Islet of Langerhans (tissue), 1 donor: Measurements from ENCODE around the gene TREML1.
"Not testable (repeated sequence)": the region's sequence is repeated elsewhere in the genome, so short reads cannot be mapped to it uniquely, and the experiment has no call there.

Experiments
- FAIRE-seq: peaks from one replicate; lab custom pipeline; 2011; peaks lifted over from hg19 to GRCh38; lab: Jason Lieb, UNC

Gene TREML1

GRCh38 chr6:41153992-41154625 is at the start of gene TREML1:
TREML1 (minus strand) TSS chr6:41154347; CDS start chr6:41154288, 59 bp downstream.
- no peak for FAIRE-seq

- FAIRE-seq = no peak
Observed at GRCh38 chr6:41201764-41202173, 47.6 kb upstream of the TREML1 start.

DNA sequence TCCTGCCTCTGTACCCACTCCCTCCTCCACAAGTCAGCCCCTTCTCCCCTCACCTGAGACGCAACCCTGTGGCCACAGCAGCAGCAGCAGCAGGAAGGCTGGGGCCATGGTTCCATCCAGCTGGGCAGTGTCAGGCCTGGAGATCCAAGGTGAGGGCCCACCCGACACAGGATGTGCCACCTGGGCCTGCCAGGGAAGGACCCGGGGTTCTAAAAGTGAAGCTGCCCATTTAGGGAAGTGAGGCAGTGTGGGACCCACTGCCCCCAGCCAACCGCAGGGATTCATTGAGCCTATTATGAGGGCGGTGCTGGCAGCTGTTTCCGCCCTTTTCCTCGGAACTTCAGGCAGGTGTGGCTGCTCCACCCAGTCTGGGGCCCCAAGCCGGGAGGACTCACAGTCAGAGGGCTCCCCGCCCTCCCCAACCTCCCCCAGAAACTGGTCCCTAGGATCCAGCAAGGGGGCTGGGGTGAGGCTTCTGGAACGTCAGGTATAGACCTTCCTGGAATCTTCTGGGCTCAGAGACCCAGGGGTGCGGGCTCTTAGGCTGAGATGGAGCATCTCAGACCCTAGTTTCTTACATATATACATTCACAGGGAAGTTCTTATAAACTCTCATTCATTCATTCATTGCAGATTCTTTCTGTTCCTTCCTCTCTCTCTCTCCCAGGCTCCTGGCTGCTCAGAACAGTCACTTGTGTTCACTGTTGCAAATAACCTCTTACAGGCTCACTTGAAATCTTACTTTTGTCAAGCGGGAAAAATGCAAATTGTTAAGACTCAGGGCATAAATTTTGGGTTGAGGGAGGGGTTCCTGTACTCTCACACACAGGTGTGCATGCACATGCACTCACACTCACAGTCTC is 47.0 kb upstream of the TREML1 start, which contains the start of gene TREML2:
Gene TREML2, minus strand, starts transcription at position 249 of the 863 bp plus-strand sequence. Its CDS starts 141 bp downstream, at position 108.
- FAIRE-seq = no peak

GRCh38 chr6:41200296-41200900 is 46.3 kb upstream of the TREML1 start:
- no peak for FAIRE-seq

GRCh38 chr6:41199552-41200246 is 45.6 kb upstream of the TREML1 start:
- FAIRE-seq = no peak

DNA sequence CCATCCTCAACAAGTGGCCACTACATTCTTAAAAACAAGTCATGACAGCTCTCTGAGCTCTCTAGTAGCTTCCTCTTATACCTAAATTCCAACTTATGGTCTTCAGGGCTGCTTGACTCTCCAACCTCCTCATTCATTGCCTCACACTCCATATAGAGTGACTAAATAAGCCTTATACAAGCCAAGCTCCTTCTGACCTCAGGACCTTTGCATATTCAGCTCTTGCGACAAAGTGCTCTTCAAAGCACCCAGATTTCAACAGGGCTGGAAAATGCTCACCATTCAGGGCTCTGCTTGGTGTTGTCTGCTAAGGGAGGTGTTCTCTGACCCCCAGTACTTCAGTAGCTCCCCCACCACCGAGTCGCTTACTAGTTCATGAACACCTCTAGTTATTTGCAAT is 43.1 kb upstream of the TREML1 start:
- no peak for FAIRE-seq

DNA sequence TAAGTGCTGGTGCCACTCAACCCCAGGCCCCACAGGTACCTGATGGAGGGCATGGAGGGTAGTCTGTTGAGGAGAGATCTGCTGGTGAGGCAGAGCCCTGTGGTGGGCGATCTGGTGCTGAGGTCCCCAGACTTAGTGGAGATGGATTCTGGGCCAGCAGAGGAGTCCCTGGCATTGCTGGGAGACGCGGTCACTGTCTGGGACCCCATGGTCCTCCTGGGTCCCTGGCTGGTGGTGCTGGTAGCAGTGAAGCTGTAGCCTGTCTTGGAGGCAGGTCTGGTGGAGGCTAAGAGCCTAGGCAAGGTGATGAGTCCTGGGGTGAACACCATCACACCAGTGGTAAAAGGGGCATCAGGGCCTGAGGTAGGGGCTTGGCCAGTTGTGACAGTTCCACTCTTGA is 40.2 kb upstream of the TREML1 start:
- FAIRE-seq = no peak

DNA sequence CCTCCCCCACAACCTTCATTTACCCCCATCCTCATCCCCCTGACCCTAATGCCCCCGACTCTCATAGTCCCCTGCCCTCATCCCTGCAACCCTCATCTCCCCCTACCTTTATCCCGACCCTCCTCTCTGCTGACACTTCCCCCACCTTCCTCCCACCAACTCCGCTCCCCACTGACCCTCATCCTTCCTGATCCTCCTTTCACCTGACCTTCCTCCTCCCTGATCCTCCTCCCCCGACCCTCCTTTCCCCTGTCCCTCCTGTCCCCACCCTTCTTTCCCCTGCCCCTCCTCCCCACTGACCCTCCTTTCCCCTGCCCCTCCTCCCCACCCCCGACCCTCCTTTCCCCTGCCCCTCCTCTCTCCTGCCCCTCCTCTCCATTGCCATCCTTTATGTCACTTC is 39.7 kb upstream of the TREML1 start:
- no peak for FAIRE-seq

GRCh38 chr6:41193171-41193734 is 39.1 kb upstream of the TREML1 start:
- FAIRE-seq = no peak

DNA sequence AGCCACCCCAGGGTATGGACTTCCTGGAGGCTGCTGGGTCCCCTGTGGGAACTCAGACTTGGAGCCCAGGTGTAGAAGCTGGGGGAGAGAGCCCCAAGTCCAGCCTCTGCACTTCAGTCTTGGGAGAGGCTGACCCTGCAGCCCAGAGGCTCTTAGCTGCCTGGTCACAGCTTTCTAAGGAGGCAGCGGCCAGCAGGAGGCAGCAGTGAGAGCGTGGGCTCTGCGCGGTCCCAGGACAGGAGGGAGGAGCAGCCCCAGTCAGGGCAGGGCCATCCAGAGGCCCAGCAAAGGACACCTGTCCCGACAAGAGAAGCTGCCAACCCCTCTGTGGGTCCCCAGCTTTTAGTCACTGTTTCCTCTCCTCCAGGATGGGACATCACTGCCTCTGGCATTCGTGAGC is 37.4 kb upstream of the TREML1 start:
- no peak for FAIRE-seq

GRCh38 chr6:41190791-41191190 is 36.6 kb upstream of the TREML1 start:
- no peak for FAIRE-seq

- no peak for FAIRE-seq
Observed at GRCh38 chr6:41189967-41190366, 35.8 kb upstream of the TREML1 start.

DNA sequence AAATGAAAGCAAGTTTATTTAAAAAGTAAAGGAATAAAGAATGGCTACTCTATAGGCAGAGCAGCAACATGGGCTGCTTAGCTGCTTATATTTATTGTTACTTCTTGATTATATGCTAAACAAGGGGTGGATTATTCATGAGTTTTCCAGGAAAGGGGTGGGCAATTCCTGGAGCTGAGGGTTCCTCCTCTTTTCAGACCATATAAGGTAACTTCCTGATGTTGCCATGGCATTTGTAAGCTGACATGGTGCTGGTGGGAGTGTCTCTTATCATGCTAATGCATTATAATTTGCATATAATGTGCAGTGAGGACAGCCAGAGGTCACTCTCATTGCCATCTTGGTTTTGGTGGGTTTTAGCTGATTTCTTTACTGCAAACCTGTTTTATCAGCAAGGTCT is 34.9 kb upstream of the TREML1 start:
- not testable (repeated sequence) for FAIRE-seq

- no peak for FAIRE-seq
Observed at GRCh38 chr6:41187924-41188886, 34.1 kb upstream of the TREML1 start.

DNA sequence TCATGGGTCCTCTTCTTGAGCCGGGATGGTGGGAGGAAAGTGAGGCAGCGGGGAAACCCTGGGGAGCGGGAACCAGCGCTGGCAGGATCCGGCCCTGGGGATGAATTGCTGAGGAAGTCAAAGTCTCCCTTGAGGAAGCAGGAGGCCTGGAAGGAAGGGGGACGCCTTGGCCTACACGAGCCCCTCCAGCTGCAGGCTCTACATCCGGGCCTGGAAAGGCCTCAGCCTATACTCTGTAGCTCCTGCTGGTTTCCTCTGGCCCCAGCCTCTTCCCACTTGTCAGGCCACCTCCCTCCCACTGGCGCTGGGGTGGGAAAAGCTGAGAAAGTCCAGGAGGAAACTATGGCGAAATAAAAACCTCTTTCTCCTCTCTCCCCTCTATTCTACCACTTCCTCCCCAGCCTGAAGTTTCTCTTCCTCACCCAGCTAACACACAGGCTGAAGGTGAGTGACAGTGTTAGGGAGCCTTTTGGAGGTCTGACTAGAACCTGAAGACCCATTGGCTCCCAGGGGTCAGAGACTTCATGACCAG is 31.9 kb upstream of the TREML1 start:
- no peak for FAIRE-seq

GRCh38 chr6:41184761-41185160 is 30.6 kb upstream of the TREML1 start:
- FAIRE-seq = no peak

- FAIRE-seq = no peak
Observed at GRCh38 chr6:41182069-41183034, 28.2 kb upstream of the TREML1 start.

GRCh38 chr6:41181566-41181965 is 27.4 kb upstream of the TREML1 start:
- FAIRE-seq = no peak

DNA sequence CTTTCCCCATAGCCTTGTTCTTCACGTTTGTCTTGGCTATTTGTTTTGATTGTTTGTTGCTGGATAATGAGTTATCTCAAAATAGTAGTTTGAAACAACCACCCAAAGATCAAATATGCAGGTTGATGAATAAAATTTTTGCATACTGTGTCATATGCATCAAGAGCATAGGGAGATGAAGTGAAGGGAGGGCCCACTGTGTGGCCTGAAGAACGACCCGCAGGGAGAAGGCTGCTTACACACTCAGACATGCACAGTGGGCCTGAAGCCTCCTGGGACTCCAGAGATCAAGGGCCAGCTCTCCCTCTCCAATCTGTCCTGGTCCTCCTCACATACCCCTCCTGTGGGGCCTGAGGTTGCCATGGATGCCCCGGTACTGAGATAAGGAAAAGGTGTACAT is 25.0 kb upstream of the TREML1 start:
- no peak for FAIRE-seq

- FAIRE-seq = no peak
Observed at GRCh38 chr6:41177695-41178094, 23.5 kb upstream of the TREML1 start.
